Esophagus muscularis mucosa (tissue), 4 donors: ENCODE results near the gene CEP85. TPM values are rescaled to one million over a fixed set of nuclear protein-coding genes. Genes with fewer than 3 reads are reported as not detected.

Experiments used
- DNase-seq: peaks from one replicate; pipeline ENCODE4 v3.0.0-alpha.2; 2017; ENCODE audit errors: extremely low spot score
- H3K27ac ChIP-seq, 4 donors: fragments of 200-600 bp; sonication (generic); replicated peaks in 1 of 4; 1 replicate in 3 of 4; 2 replicates in 1 of 4; pipeline ENCODE4 v1.5.1; 2016 to 2019; ENCODE audit warnings: mild to moderate bottlenecking in 1 of 4
- H3K27me3 ChIP-seq, 4 donors: fragments of 200-600 bp; sonication (generic); one replicate each; pipeline versions ENCODE4 v1.5.1 to v1.6.0; 2016 to 2019
- H3K36me3 ChIP-seq, 4 donors: fragments of 200-600 bp; sonication (generic); one replicate each; pipeline ENCODE4 v1.5.1; 2016 to 2019
- H3K4me1 ChIP-seq, 4 donors: fragments of 200-600 bp; sonication (generic); one replicate each; pipeline ENCODE4 v1.5.1; 2016 to 2019
- H3K4me3 ChIP-seq, 4 donors: fragments of 200-600 bp; sonication (generic); 1 replicate in 2 of 4; 2 replicates in 2 of 4; pipeline ENCODE4 v1.5.1; 2016 to 2019; ENCODE audit warnings: mild to moderate bottlenecking in 4 of 4, moderate library complexity in 1 of 4
- H3K9me3 ChIP-seq, 4 donors: fragments of 200-600 bp; sonication (generic); 1 replicate in 3 of 4; 2 replicates in 1 of 4; pipeline ENCODE4 v1.5.1; 2016 to 2019
- EP300 ChIP-seq: sonication (generic); formaldehyde crosslinking; IDR thresholded peaks from one replicate; pipeline ENCODE4 v1.6.1; 2017; ENCODE audit warnings: antibody characterized with exemption
- POLR2A ChIP-seq: fragments of 450-650 bp; IDR thresholded peaks from one replicate; pipeline ENCODE4 v1.6.1; 2017; ENCODE audit warnings: antibody characterized with exemption, moderate library complexity, mild to moderate bottlenecking, low read depth
- POLR2AphosphoS5 ChIP-seq, 2 donors: sonication (generic); formaldehyde crosslinking; IDR thresholded peaks; one replicate each; pipeline ENCODE4 v1.6.1; 2017; ENCODE audit warnings: antibody characterized with exemption in 2 of 2
- WGBS: methylation state at CpG from one replicate; pipeline ENCODE4 v1.1.5; 2018; 5-methylcytosine and 5-hydroxymethylcytosine counted together
- intact Hi-C: fragments of 100-400 bp; cut with DNase I; formaldehyde crosslinking; loops from one replicate; pipeline ENCODE4 v1.15.1; 2023
- total RNA-seq, 4 donors: library from RNA; depleted of rRNA; stranded (reverse); fragments of >200 nt; gene quantifications; one replicate each; pipeline versions ENCODE4 v1.1.0 to v1.2.1, GENCODE V29; 2016
- TF ChIP-seq, protein P1 (sequence below), 3 experiments: fragments of 200-600 bp in 2 of 3; fragments of 450-650 bp in 1 of 3; sonication (generic) in 2 of 3; IDR thresholded peaks; one replicate each; pipeline ENCODE4 v1.5.1; 2017 to 2019; ENCODE audit warnings: antibody characterized with exemption in 3 of 3, mild to moderate bottlenecking in 2 of 3, moderate library complexity in 1 of 3

CEP85 gene
- total RNA-seq, 4 donors from 2014 or later, result 3.0 to 6.3 (median 4.8) TPM

DNA sequence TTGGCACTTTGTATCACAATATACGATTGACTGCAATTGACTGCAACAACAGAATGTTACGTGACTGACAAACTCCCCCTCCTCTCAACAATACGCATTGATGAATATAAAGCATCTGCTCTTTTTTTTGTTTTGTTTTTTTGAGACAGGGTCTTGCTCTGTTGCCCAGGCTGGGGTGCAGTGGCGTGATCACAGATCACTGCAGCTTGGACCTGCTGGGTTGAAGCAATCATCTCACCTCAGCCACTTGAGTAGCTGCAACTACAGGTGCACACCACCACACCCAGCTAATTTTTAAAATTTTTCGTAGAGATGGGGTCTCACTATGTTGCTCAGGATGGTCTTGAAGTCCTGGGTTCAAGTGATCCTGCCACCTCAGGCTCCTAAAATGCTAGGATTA is 21.3 kb upstream of the CEP85 start:
- DNase-seq, result no peak
- TF ChIP-seq EP300, result no peak
- TF ChIP-seq POLR2AphosphoS5 (IDR thresholded peaks at IDR 0.05), result no peak
- TF ChIP-seq, protein P1, sequence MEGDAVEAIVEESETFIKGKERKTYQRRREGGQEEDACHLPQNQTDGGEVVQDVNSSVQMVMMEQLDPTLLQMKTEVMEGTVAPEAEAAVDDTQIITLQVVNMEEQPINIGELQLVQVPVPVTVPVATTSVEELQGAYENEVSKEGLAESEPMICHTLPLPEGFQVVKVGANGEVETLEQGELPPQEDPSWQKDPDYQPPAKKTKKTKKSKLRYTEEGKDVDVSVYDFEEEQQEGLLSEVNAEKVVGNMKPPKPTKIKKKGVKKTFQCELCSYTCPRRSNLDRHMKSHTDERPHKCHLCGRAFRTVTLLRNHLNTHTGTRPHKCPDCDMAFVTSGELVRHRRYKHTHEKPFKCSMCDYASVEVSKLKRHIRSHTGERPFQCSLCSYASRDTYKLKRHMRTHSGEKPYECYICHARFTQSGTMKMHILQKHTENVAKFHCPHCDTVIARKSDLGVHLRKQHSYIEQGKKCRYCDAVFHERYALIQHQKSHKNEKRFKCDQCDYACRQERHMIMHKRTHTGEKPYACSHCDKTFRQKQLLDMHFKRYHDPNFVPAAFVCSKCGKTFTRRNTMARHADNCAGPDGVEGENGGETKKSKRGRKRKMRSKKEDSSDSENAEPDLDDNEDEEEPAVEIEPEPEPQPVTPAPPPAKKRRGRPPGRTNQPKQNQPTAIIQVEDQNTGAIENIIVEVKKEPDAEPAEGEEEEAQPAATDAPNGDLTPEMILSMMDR (IDR thresholded peaks at IDR 0.05), result no peak
- TF ChIP-seq POLR2A, result no peak
- H3K27ac ChIP-seq, result no peak overlapping the region
- no peak overlapping the region for H3K4me3 ChIP-seq
- WGBS, result 90% methylated on average over 5 of the region's 5 CpGs
- no peaks in the 10 kb centered on the region for H3K36me3 ChIP-seq
- peaks cover 0 to under 1% (median 0%) of the 10 kb centered on the region in 4 donors for H3K27me3 ChIP-seq
- intact Hi-C loops, result no loop called here
- H3K4me1 ChIP-seq, result no peaks in the 10 kb centered on the region
- H3K9me3 ChIP-seq, result no peaks in the 10 kb centered on the region

DNA sequence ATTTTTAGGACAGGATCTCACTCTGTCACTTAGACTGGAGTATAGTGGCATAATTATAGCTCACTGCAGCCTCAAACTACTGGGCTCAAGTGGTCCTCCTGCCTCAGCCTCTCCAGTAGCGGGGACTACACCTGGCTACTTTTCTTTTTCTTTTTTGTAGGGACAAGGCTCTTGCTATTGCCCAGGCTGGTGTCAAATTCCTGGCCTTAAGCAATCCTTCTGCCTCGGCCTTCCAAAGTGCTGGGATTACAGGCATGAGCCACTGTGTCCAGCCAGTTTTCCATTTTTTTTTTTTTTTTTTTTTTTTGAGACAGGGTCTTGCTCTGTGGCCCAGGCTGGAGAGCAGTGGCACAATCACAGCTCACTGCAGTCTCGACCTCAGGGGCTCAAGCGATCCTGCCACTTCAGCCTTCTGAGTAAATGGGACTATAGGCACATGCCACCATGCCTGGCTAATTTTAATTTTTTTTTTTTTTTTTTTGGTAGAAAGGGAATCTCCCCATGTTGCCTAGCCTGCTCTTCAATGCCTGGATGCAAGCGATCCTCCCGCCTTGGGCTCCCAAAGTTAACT is 20.6 kb upstream of the CEP85 start:
- Histone ChIP-seq H3K4me3 (no peak overlapping the region), H3K27ac (no peak overlapping the region), H3K27me3 (peaks cover 0 to 7% (median 0%) of the 10 kb centered on the region in 4 donors), H3K9me3 (no peaks in the 10 kb centered on the region), H3K36me3 (no peaks in the 10 kb centered on the region), H3K4me1 (no peaks in the 10 kb centered on the region)
- TF ChIP-seq POLR2A, result no peak
- no peak for TF ChIP-seq EP300
- intact Hi-C loops, result no loop called here
- WGBS, result 82% methylated on average over 6 of the region's 6 CpGs
- DNase-seq, result no peak

DNA sequence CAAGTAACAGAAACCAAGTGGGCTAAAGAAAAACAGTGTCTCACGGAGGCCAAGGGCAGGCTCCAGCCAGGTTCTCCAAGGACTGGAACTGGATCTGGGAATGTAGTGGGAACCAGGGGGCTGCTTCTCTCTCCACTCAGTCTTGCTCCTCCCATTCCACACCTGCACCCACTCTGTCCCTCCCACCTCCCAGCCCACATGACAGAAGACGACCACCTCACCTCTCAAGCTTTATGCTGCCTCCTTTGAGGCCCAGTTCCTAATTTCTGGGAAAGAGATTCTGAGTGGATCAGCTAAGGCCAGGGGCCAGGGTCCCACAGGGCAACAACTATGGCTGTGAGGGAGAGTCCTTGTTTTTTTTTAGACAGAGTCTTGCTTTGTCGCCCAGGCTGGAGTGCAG is 18.8 kb upstream of the CEP85 start:
- H3K4me1 ChIP-seq, result no peaks in the 10 kb centered on the region
- no peak for DNase-seq
- no peak overlapping the region for H3K27ac ChIP-seq
- no peaks in the 10 kb centered on the region for H3K9me3 ChIP-seq
- peaks cover 0 to 18% (median 0%) of the 10 kb centered on the region in 4 donors for H3K27me3 ChIP-seq
- WGBS, result 63% methylated on average over 3 of the region's 3 CpGs
- intact Hi-C loops, result no loop called here
- H3K36me3 ChIP-seq, result no peaks in the 10 kb centered on the region
- TF ChIP-seq, protein P1 (IDR thresholded peaks at IDR 0.05), result no peak
- no peak for TF ChIP-seq POLR2AphosphoS5 (IDR thresholded peaks at IDR 0.05)
- TF ChIP-seq POLR2A, result no peak
- TF ChIP-seq EP300, result no peak
- no peak overlapping the region for H3K4me3 ChIP-seq

DNA sequence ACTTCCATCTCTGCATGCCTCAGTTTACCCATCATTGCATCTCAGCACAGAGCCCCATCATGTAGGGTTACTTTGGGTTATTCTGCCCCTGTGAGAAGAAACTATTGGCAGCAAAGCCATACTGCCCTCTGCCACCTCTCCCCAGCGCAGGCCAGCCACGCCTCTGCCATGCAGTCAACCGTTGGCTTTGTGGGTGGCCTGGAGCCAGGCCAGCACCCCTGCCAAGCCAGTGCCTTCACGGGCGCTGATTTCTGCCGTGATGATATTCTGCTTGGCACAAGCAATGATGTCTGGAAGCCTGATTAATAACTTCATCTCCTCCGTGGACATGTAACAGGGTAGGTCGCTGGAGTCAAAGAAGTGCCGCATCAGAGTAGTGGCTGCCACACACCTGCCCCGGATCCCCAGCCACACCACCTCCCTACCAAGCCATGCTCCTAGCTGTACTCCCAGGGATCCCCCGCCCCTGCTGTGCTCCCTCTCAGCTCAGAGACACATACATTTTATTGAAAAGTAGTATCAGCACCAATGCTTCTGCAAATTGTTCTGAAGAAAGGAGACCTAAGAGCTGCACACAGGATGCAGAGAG is 15.0 kb upstream of the CEP85 start:
- DNase-seq, result no peak
- Histone ChIP-seq H3K27me3 (peaks cover 0 to 40% (median 0%) of the 10 kb centered on the region in 4 donors), H3K4me1 (no peaks in the 10 kb centered on the region), H3K36me3 (no peaks in the 10 kb centered on the region), H3K27ac (no peak overlapping the region), H3K9me3 (no peaks in the 10 kb centered on the region), H3K4me3 (no peak overlapping the region)
- 69% methylated on average over 11 of the region's 11 CpGs for WGBS
- intact Hi-C loops, result no loop called here
- no peak for TF ChIP-seq POLR2A
- no peak for TF ChIP-seq EP300
- no peak for TF ChIP-seq POLR2AphosphoS5 (IDR thresholded peaks at IDR 0.05)
- TF ChIP-seq, protein P1 (IDR thresholded peaks at IDR 0.05), result no peak

DNA sequence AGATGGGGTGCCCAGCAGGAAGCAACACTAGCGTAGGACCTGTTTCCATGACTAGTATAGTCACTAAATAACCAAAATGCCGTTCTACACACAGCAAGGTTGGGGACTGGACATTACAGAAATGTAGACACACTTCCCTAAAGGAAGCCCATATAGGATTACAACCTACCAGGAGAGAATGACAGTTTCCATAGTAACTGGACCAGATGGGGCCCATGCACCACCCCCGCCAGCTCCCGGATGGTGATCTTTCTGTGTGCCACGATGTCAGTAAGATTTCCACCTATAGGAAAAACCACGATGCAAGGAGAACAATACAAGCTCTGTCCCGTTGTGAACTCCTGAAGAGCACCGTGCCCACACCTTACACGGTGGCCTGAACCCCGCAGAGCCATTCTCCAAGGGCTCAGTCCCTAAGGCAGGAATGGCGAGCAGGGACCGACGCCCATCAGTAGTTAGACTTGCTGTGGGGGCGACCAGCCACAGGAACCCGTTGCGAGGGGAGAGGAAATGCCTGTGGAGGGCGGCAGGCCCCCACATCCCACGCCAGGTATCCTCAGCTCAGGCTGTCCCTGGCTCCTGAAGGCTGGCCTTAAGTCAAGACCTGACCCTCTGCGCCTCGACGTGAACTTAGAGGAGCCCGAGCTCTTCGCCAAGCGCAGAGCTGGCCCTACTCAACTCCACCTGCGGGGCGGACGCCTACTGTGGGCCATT is 13.6 kb upstream of the CEP85 start:
- no peak overlapping the region for H3K27ac ChIP-seq
- peaks cover 0 to 48% (median 2%) of the 10 kb centered on the region in 4 donors for H3K27me3 ChIP-seq
- DNase-seq, result no peak
- intact Hi-C loops, result no loop called here
- H3K36me3 ChIP-seq, result no peaks in the 10 kb centered on the region
- TF ChIP-seq POLR2AphosphoS5 (IDR thresholded peaks at IDR 0.05) (no peak), EP300 (no peak), POLR2A (no peak)
- TF ChIP-seq, protein P1 (IDR thresholded peaks at IDR 0.05), result no peak
- H3K4me3 ChIP-seq, result no peak overlapping the region
- 82% methylated on average over 20 of the region's 27 CpGs for WGBS
- H3K9me3 ChIP-seq, result no peaks in the 10 kb centered on the region
- H3K4me1 ChIP-seq, result peaks cover 5 to 7% (median 6%) of the 10 kb centered on the region in 4 donors
